Mesothelial cell of epicardium (in vitro differentiated cells): ENCODE results near the gene GUCA1A. TPM values are rescaled to one million over a fixed set of nuclear protein-coding genes. Genes with fewer than 3 reads are reported as not detected.
A peak's percentile ranks its signal among the peaks of the same experiment; 100 is the strongest.
"Not testable (repeated sequence)": the region's sequence is repeated elsewhere in the genome, so short reads cannot be mapped to it uniquely, and the experiment has no call there.

ENCODE experiments used
- DNase-seq, 2 experiments: peaks; one replicate each; pipeline ENCODE4 v3.0.0; 2021; ENCODE audit warnings: low spot score in 2 of 2; ENCODE audit not compliant: unreplicated experiment in 2 of 2
- H3K27ac Mint-ChIP-seq: 2 replicates; pipeline ENCODE4 v1.8.0; 2021; ENCODE audit warnings: mixed read lengths
- H3K27me3 Mint-ChIP-seq: 2 replicates; pipeline ENCODE4 v1.8.0; 2021; ENCODE audit warnings: low read depth, mixed read lengths
- H3K36me3 Mint-ChIP-seq: 2 replicates; pipeline ENCODE4 v1.8.0; 2021; ENCODE audit warnings: mixed read lengths
- H3K4me1 Mint-ChIP-seq: 2 replicates; pipeline ENCODE4 v1.8.0; 2021; ENCODE audit warnings: mixed read lengths
- H3K4me3 Mint-ChIP-seq: 2 replicates; pipeline ENCODE4 v1.8.0; 2021; ENCODE audit warnings: mild to moderate bottlenecking, moderate library complexity, mixed read lengths
- H3K9me3 Mint-ChIP-seq: 2 replicates; pipeline ENCODE4 v1.8.0; 2021; ENCODE audit warnings: mixed read lengths
- total RNA-seq: library from RNA; stranded (reverse); gene quantifications from 3 replicates; pipeline ENCODE4 v1.2.1, GENCODE V29; 2021
- TF ChIP-seq, protein P1 (sequence below): fragments of 200-600 bp; sonication (generic); IDR thresholded peaks from one replicate; pipeline ENCODE4 v1.5.0; 2021; ENCODE audit warnings: antibody characterized with exemption; ENCODE audit not compliant: unreplicated experiment

Gene GUCA1A
- total RNA-seq, 1 donor from 2014 or later, result 0.92 TPM

- no peak for DNase-seq
- TF ChIP-seq, protein P1, sequence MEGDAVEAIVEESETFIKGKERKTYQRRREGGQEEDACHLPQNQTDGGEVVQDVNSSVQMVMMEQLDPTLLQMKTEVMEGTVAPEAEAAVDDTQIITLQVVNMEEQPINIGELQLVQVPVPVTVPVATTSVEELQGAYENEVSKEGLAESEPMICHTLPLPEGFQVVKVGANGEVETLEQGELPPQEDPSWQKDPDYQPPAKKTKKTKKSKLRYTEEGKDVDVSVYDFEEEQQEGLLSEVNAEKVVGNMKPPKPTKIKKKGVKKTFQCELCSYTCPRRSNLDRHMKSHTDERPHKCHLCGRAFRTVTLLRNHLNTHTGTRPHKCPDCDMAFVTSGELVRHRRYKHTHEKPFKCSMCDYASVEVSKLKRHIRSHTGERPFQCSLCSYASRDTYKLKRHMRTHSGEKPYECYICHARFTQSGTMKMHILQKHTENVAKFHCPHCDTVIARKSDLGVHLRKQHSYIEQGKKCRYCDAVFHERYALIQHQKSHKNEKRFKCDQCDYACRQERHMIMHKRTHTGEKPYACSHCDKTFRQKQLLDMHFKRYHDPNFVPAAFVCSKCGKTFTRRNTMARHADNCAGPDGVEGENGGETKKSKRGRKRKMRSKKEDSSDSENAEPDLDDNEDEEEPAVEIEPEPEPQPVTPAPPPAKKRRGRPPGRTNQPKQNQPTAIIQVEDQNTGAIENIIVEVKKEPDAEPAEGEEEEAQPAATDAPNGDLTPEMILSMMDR, result no peak
- Mint-ChIP-seq H3K4me1 (peaks cover under 1% of the 10 kb centered on the region), H3K36me3 (peaks cover 2% of the 10 kb centered on the region), H3K27me3 (no peaks in the 10 kb centered on the region), H3K9me3 (no peaks in the 10 kb centered on the region), H3K27ac (peak overlapping the region; percentile 30), H3K4me3 (no peak overlapping the region)
Observed at GRCh38 chr6:42148058-42148457, 25.1 kb upstream of the GUCA1A start.

- H3K9me3 Mint-ChIP-seq, result no peaks in the 10 kb centered on the region
- no peaks in the 10 kb centered on the region for H3K27me3 Mint-ChIP-seq
- TF ChIP-seq, protein P1, result no peak
- no peaks in the 10 kb centered on the region for H3K4me1 Mint-ChIP-seq
- DNase-seq, result no peak
- H3K27ac Mint-ChIP-seq, result no peak overlapping the region
- H3K4me3 Mint-ChIP-seq, result no peak overlapping the region
- H3K36me3 Mint-ChIP-seq, result peaks cover 2% of the 10 kb centered on the region
Observed at GRCh38 chr6:42150254-42150653, 22.9 kb upstream of the GUCA1A start.

DNA sequence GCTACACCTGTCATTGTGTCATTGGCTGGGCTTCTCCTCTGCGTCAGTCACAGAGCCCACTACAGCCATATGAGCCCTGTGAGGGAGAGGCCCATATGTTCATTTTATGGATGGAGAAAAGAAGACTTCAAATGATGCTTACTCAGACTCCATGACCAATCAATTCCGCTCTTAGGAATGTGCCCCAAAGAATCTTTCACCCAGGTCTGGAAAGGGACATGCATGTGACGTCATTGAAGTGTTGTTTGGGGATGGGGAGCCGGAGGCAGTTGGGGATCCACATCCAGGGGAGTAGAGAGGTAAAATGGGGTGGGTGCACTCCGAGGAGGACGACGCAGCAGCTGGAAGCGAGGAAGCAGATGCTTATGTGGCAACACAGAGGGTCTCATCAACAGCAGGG, 21.1 kb upstream of the GUCA1A start:
- DNase-seq, result no peak
- Mint-ChIP-seq H3K36me3 (peaks cover 2% of the 10 kb centered on the region), H3K27me3 (no peaks in the 10 kb centered on the region), H3K4me3 (no peak overlapping the region), H3K4me1 (no peaks in the 10 kb centered on the region), H3K9me3 (no peaks in the 10 kb centered on the region), H3K27ac (no peak overlapping the region)
- TF ChIP-seq, protein P1, result no peak

DNA sequence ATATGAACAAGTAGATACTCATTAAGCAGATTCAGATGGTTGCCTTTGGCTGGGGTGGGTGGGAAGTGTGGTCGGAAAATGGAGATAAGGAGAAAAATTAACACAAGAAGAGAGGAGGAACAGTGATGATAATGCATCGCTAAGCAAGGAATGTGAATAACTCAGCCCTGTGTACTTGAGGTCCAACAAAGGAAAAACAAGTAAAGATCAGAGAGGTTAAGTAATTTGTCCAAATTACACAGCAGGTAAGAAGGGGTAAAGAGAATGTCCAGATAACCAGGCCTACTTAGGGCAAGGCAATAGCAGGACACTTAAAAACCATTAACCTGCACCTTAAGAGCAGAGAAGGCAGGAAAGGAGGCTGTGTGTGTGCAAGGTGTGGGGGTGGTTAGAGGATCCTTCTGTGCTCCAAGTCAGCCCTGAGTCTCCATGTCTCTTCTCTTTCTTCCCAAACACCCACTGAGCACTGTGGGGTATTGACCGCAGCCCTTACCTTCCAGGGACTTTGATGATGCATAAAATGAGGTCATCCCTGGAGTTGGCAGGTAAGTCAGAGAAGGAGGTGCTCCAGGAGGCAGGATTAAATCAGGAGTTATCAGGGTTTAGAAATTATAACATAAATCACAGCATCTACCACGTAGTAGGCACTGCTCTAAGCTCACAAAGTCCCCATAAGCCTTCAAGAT, 20.5 kb upstream of the GUCA1A start:
- not testable (repeated sequence) for H3K27ac Mint-ChIP-seq, H3K4me3 Mint-ChIP-seq, H3K27me3 Mint-ChIP-seq

GRCh38 chr6:42153921-42154320, 19.2 kb upstream of the GUCA1A start:
- Mint-ChIP-seq H3K27me3 (no peaks in the 10 kb centered on the region), H3K4me3 (no peak overlapping the region), H3K4me1 (peaks cover 4% of the 10 kb centered on the region), H3K27ac (no peak overlapping the region), H3K36me3 (peaks cover 2% of the 10 kb centered on the region), H3K9me3 (no peaks in the 10 kb centered on the region)
- TF ChIP-seq, protein P1, result no peak
- DNase-seq, result no peak

More for the DNA sequence above, 20.5 kb upstream of the GUCA1A start:
- DNase-seq, H3K4me1 Mint-ChIP-seq, H3K9me3 Mint-ChIP-seq, H3K36me3 Mint-ChIP-seq: not testable (repeated sequence)

DNA sequence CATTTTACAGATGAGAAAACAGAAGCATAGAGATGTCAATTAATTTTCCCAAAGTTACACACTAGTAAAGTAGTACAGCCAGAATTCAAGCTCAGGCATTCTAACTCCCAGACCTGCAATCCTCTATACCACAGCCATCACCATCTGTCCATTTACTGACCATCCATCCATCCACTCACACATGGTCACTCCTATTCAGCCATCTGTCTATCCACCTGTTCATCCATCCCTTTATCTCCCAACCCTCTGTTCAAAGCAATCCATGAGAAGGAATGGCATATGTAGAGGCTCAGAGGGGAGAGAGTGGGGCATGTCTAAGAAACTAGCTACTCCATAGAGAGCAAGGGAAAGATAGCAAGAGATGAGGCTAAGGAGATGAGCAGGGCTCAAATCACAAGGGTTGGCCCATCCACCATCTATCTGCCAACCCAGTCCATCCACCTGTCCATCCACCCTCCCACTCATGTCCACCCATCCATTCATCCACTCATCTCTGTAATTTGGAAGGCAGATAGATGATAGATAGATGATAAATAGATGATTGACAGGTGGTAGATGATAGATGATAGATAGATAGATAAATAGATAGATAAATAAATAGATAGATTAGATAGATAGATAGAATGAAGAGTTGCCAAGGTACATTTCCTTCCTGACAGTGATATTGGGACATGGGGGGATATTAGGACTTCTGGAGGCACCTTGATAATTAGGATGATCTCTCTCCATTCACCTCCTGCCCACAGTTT, 18.5 kb upstream of the GUCA1A start:
- peaks cover 4% of the 10 kb centered on the region for H3K4me1 Mint-ChIP-seq
- DNase-seq, result no peak
- no peaks in the 10 kb centered on the region for H3K36me3 Mint-ChIP-seq
- no peak overlapping the region for H3K27ac Mint-ChIP-seq
- no peaks in the 10 kb centered on the region for H3K9me3 Mint-ChIP-seq
- no peak overlapping the region for H3K4me3 Mint-ChIP-seq
- TF ChIP-seq, protein P1, result no peak
- no peaks in the 10 kb centered on the region for H3K27me3 Mint-ChIP-seq
